GM12891 (cell line): Measurements from ENCODE around the gene SRMS.

ENCODE experiments used
- DNase-seq: peaks from one replicate; pipeline ENCODE4 v3.0.0; 2011; ENCODE audit warnings: low spot score; ENCODE audit not compliant: insufficient read length
- FAIRE-seq: peaks from 2 replicates; lab custom pipeline; 2011; peaks lifted over from hg19 to GRCh38; lab: Jason Lieb, UNC
- PAX5 ChIP-seq: IDR thresholded peaks from 2 replicates; pipeline ENCODE4 v1.6.1; 2011; ENCODE audit warnings: low read length, moderate library complexity, mild to moderate bottlenecking; ENCODE audit not compliant: insufficient read depth, severe bottlenecking
- POLR2A ChIP-seq: IDR thresholded peaks from 2 replicates; pipeline ENCODE4 v1.6.1; 2011; ENCODE audit warnings: low read depth, low read length, control low read depth
- POLR2AphosphoS5 ChIP-seq: IDR thresholded peaks from 2 replicates; pipeline ENCODE4 v1.6.1; 2011; ENCODE audit warnings: low read depth, low read length, control low read depth
- POU2F2 ChIP-seq: IDR thresholded peaks from 2 replicates; pipeline ENCODE4 v1.6.1; 2011; ENCODE audit warnings: low read depth, mild to moderate bottlenecking, control low read depth, low read length, moderate library complexity
- SPI1 ChIP-seq: IDR thresholded peaks from 2 replicates; pipeline ENCODE4 v1.6.1; 2011; ENCODE audit warnings: low read depth, low read length, control low read depth
- TAF1 ChIP-seq: IDR thresholded peaks from 2 replicates; pipeline ENCODE4 v1.6.1; 2011; ENCODE audit warnings: low read depth, low read length, control low read depth

Gene SRMS

DNA sequence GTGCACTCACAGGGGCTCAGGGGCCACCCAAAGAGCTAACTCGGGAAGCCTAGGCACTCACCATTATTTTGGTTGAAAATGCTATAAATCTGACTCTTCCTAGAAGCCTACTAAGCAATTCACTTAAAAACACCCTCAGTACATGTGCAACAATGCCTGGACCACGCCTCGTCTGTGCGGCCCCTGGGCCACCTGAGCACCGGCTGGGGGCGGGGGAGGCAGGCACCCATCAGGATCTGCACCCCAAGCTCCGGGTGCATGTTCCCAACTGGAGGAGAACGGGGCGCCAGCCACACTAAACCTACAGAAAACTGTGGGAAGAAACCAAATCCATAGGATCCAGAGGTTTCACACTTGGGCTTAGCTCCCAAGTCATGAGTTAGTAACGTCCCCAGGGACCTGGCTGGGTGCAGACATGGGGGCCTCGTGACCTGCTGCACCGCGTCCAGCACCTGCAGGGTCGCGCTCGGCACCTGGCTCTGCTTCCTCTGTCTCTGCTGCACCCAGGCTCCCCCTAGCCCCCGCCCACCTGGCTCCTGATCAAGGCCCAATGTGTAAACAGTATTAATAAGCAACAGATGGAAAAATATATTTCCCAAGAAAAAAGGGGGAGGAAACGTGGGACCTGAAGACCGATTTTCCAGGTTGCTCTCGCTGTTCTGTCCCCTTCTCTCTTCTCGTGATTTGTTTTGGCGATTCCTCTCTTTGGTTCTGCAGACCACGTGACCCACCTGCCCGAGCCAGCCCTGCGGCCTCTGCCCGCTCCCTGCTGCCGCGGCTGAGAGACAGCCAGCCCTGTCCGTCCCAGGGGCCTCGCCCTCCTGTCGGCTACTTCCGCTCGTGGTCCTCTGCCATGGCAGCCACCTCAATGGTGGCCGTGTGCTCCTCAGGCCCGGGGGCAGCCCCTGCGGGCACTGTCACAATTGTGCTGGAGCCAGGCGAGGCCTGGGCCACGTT lies 42.0 kb upstream of the SRMS start:
- DNase-seq (no peak), FAIRE-seq (no peak)
- TF ChIP-seq TAF1 (no peak), SPI1 (no peak), POLR2A (no peak), POLR2AphosphoS5 (no peak), POU2F2 (no peak), PAX5 (no peak)

DNA sequence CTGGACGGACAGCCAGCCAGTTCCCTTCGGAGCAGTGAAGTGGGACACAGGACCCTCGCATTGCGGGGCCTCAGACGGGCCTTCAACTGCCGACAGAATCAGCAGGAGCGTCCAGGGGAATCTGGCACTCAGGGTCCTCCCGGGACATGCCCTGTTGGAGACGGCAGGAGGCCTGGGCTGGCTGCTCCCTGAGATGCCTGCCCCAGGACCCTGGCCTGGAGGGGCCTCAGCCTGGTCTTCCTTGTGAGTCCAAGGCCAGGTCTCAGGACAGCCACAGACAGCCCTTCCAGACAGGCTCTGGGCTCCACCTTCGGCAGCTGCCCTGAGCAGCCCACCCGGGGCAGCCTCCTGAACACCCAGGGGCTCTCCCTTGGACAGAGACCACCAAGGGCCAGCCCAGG lies 41.1 kb upstream of the SRMS start:
- no peak for FAIRE-seq

DNA sequence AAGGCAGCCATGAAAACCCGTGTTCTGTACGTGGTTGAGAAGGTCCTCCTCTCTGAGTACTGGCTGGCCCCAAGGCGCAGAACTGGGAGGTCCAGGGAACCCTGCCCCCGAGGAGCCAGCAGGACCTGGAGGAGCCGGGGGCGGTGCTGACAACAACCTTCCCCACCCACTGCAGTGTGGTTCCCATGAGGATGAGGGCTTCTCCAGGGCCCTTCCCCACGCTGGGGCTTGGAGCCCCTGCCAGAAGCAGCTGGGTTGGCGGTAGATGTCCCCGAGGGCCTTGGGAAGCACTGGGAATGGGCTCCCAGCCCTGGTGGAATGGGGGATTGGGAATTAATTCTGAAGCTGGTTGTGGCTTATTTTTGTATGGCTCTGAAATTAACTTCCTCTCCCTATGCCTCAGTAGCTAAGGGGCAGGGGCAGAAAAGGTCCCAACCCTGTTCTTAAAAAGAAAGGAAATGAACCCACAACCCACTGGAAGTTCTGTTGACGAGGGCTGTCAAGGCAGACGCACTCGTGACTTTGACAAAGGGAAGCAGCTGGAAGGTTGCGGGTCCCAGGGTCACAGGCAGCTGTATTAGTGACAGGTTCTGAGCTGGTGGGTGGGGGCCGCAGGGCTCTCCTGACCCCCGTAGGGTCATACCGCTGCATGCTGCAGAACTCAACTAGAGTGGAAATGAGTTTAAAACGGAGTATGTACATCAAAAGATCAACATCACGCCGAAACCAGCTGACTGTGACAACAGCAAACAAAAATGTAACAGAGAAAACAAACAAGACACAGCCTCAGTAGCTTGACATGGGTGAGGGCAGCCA lies 40.4 kb upstream of the SRMS start:
- FAIRE-seq: no peak
- TF ChIP-seq POLR2A (no peak), PAX5 (no peak), POU2F2 (no peak), POLR2AphosphoS5 (no peak), SPI1 (no peak)
- no peak for DNase-seq

More for the DNA sequence above, 41.1 kb upstream of the SRMS start:
- no peak for TF ChIP-seq POLR2AphosphoS5
- TF ChIP-seq PAX5: no peak
- no peak for TF ChIP-seq SPI1
- no peak for TF ChIP-seq POU2F2
- TF ChIP-seq TAF1: no peak
- no peak for TF ChIP-seq POLR2A
- no peak for DNase-seq

- DNase-seq: no peak
- no peak for FAIRE-seq
- no peak for TF ChIP-seq TAF1
- TF ChIP-seq POU2F2: no peak
- no peak for TF ChIP-seq POLR2A
- TF ChIP-seq PAX5: no peak
- no peak for TF ChIP-seq SPI1
- TF ChIP-seq POLR2AphosphoS5: no peak
These were observed 39.7 kb upstream of the SRMS start for GRCh38 chr20:63587256-63587655.

DNA sequence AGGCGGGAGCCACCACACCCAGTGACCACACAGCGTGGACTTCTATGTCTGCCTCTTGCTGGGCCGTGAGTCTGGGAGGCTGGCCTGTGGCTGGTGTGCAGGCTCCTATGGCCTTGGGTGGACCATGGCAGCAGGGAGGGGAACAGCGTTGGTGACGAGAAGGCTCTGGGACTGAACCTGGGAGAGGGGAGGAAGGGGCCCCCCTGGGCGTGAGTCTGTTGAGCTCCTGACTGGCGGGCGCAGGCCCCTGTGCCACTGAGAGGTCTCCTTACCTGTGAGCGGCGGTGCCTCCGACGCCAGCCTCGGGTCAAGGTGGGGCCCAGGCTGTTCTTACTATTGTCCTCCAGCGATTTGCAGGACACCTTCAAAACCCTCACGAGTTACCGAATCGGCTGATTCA lies 39.2 kb upstream of the SRMS start:
- FAIRE-seq (no peak), DNase-seq (no peak)
- no peak for TF ChIP-seq POLR2A
- TF ChIP-seq POLR2AphosphoS5: no peak
- no peak for TF ChIP-seq POU2F2
- TF ChIP-seq SPI1: no peak
- TF ChIP-seq PAX5: no peak
- TF ChIP-seq TAF1: no peak

DNA sequence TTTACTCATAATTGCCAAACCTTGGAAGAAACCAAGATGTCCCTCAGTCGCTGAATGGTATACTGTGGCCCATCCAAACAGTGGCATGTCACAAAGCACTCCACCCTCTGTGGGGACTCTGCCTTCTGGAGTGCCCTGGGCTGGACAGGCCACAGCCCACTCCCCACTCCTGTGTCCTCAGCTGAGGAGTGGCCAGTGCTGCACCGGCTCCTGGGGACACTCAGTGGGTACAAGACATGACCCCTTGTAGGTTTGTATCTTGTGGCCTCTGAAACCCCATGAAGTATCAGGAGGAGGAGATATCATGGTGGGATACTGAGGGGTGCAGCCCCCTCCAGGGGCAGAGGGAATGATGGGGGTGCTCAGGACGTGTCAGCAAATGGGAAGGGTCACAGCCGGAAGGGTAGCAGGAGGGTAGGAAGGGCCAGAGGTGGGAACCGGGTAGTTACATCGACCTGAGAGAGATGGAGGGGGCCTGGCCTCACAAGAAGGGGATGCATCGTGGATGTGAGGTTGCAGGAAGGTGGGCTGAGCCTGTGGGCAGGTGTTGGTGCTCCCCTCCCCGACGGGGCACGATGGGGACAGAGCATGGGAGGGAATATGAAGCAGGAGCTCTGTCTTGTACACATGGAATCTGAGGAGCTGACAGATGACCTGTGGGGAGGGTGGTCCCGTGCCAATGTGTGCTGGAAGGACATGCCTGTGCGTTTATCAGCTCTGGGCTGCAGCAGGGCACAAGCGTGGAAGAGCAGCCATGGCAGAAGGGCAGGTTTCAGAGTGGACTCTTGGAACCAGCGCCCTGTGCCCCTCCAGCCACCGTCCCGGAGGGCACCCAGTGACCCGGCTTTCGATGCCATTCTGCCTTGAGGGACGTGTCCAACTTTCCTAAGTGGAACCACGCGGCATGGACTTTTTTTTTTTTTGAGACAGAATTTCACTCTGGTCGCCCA lies 38.3 kb upstream of the SRMS start:
- FAIRE-seq (no peak), DNase-seq (no peak)
- TF ChIP-seq POU2F2 (no peak), SPI1 (no peak), PAX5 (no peak), POLR2A (no peak), TAF1 (no peak), POLR2AphosphoS5 (no peak)

DNA sequence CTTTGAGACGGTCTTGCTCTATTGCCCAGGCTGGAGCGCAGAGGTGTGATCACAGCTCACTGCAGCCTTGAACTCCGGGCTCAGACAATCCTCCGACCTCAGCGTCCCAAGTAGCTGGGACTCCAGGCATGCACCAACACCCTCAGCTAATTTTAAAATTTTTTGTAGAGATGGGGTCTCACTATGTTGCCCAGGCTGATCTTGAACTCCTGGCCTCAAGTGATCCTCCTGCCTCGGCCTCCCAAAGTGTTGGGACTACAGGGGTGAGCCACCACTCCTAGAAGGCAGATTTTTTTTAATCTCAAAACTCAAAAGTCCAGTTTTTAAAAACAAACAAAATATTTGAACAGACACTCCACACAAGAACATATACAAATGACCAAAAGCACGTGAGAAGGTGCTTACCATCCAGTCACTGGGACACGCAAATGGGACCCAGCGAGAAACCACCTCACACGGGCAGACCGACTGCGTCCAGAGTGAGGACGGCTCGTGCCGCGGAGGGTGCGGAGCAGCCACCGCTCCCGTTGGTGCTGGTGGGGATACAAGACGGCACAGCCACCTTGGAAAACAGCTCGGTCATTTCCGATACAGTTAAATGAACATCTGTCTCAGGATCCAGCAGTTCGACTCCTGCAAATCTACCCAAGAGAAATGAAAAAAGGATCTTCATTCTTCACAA lies 35.0 kb upstream of the SRMS start:
- TF ChIP-seq PAX5 (no peak), TAF1 (no peak), SPI1 (no peak), POLR2A (no peak), POU2F2 (no peak), POLR2AphosphoS5 (no peak)
- no peak for DNase-seq
- no peak for FAIRE-seq

- FAIRE-seq (no peak), DNase-seq (peak; percentile 78)
- TF ChIP-seq POLR2A (no peak), PAX5 (no peak), SPI1 (no peak), POU2F2 (no peak), TAF1 (no peak), POLR2AphosphoS5 (no peak)
These were observed 33.4 kb upstream of the SRMS start for GRCh38 chr20:63580796-63581461.
